GM19043 (cell line): ENCODE measurements around the gene STK39.
A peak's percentile ranks its signal among the peaks of the same experiment; 100 is the strongest.

ENCODE experiments used
- ATAC-seq: cut with Tn5 transposase; IDR thresholded peaks from one replicate; pipeline ENCODE4 v1.9.1; 2021; ENCODE audit warnings: low read depth; ENCODE audit not compliant: unreplicated experiment

STK39 gene

GRCh38 chr2:168244318-168244717, 3.1 kb downstream of the STK39 start:
- no peak for ATAC-seq

DNA sequence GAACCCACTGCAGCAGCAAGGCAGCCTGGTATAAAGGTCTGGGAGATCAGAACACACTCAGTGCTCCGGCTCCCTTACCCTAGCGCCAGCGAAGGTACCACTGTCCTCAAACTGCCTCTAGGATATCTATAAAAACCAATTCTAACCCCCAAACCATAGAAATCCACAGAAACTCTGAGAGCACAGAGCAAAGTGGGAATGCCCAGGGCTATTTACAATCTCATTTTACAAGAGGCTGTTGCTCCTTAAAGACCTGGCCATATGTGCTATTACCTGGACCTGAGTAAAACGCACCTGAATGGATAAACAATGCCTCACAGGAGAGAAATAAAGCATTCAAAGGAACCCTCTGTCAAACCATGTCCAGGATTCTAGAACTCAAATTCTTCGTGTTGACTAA, 4.3 kb downstream of the STK39 start:
- ATAC-seq, result no peak

GRCh38 chr2:168241746-168242145, 5.6 kb downstream of the STK39 start:
- ATAC-seq, result no peak

DNA sequence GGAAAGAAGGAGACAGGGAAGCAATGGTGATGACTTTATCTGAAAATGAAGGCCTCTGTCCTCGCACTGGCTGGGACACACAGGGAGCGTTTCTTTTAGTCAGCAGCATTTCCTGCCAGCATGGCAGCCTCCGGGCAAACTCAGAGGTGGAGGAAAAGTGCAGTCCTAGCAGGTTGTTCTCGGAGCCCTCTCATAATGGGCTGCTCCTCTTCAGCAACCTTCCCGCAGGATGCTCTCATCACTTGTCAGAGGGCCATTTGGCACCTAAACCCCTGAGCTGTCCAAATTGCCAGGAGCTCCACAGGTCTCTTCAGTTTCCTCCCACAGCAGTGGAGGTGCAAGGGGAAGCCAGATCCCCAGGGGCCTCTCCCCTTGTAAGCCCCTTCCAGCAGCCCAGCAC, 6.2 kb downstream of the STK39 start:
- no peak for ATAC-seq

- no peak for ATAC-seq
Measured at GRCh38 chr2:168239281-168239680, 8.1 kb downstream of the STK39 start.

DNA sequence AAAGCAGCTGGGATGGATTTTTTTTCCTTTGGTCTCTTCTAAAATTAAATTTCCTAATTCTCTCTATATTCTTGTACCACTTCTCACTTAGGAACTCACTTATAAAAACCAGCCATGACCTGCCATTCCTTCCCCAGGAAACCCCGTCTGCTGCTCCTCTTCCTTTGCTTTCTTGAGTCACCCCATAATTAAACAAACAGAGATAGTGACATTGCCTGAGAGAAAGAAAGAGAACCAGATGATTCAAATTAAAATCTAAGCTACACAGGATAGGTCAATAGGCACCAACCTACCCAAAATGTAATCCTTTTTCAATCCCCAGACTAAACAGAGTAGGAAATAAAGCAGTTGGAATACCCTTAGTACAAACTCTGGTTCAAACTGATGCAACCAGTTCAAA, 9.7 kb downstream of the STK39 start:
- no peak for ATAC-seq

GRCh38 chr2:168234407-168235085, 12.8 kb downstream of the STK39 start:
- no peak for ATAC-seq

DNA sequence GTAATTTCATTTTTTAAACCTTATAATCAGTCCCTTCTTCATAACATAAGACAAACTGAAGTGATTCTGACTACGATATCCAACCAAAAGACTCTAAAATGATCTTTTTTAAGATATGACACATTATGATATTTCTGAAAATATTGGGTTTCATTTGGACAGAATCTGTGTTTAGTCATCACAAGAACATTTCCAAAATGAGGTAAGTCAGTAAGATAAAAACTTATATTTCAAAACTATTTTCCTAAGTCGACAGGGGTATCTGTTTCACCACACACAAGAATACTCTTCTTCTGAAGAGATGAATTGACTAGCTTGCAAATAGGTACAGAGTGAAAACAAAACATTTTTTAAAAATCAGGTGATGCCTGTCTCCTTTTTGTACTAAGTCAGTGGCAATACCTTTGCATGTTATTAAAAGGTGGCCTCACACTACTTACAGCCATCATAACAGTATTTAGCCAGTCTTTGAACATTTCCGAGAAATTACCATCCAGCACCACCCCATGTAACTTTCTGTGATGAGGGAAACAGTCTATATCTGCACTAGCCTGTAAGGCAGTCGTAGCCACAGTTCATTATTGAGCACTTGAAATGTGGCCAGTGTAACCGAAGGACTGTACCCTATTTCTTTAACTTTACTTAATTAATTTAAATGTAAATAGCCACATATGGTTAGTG, 13.5 kb downstream of the STK39 start:
- ATAC-seq, result no peak

DNA sequence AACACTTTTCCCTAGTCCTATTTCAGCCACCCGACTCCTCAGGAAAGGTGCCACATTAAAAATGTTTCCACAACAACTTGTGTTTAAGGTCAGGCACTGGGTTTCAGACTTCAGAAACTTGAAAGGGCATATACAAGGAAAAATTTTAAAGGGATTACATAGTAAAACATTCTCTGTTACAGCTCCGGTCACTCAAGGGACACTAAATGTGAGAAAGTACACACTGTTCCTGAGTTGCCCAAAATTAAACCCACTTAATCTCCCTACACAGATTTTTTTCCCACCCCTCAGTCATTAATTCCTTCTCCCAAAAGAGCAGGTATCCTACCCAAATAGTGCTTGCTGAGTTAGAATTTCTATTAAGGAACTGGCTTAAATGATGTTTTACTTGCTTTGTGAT, 14.2 kb downstream of the STK39 start:
- no peak for ATAC-seq

DNA sequence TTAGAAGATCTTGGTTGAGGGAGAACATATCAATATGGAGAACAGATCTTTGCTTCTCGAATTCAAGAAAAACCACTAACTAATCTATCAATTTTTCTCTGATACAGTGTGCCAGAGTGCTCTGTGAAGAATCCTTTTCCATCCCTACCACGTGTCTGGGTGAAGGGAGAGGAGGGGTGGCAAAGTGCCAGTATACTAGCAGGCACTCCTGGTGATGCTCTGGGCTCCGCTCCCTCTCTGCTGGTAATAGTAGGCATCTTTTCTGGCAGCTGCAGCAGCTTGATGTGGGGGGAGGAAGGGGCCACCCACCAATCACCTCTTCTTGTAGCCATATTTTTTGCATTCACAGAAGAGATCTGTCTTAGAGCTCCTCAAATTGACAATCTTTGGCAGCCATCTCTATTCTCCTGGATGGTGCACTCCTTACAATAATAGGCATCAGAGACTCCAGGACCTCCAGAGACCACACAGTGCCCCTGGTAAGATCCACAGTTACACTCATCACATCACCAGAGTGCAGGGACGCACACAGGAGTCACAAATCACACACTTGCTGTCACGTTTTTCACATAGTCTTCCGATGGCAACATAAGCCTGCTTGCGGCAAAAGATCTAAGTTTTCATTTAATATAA, 15.7 kb downstream of the STK39 start:
- ATAC-seq, result no peak

- ATAC-seq, result no peak
Measured at GRCh38 chr2:168230389-168230788, 17.0 kb downstream of the STK39 start.

DNA sequence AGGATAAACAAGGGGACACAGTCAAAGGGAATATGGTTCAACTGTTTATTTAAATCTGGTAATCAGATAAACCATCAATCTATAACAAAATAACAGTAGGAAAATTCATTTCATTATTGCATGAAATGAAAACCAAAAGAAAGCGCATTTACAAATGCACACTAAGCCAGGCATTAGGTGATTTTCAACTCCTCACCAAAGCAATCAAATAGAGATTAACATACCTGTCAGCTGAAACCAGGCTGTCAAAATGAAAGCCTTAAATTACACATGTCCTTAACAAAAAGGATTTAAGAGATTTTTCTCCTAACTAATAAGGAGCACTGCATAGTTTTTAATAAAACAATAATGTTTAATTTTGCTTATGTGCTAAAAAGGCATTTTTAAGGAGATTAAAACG, 23.0 kb downstream of the STK39 start:
- no peak for ATAC-seq

GRCh38 chr2:168222088-168222487, 25.3 kb downstream of the STK39 start:
- no peak for ATAC-seq

- no peak for ATAC-seq
Measured at GRCh38 chr2:168220965-168221819, 26.2 kb downstream of the STK39 start.

DNA sequence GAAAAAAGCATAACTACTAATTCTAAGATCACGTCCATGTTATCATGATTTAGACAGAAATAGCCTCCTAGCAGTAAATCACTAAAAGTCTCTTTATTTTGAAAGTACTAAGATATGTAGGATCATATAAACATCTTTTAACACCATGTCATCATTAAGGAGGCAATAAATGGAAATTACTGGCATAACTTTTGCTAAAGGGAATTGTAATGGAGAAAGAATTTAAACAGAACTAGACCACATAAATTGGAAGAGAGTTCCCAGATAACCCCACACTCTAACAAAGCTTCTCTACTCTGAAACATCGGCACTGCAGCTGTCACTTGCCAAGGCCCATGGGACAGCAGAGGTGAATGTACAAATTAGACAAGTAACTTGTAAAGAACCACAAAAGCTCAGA, 29.5 kb downstream of the STK39 start:
- ATAC-seq, result no peak

GRCh38 chr2:168216351-168217005, 30.9 kb downstream of the STK39 start:
- ATAC-seq, result no peak

DNA sequence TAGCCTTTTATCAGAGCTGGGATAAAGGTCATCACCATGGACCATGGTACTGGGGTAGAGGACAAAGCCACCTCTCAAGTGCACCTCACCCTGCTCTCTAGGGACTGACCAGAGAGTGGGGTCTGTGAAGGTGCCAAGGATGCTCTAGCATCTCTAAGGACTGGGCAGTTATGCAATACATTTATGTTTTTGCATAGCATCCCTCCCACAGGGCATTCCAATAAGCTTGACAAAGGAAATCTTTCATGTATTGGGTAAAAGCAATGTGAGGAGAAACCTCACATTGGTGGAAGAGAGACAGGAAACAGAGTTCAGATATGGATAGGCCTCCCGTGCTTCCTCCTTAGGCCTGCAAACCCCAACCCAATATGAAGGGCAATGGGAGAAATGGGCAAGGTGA, 31.6 kb downstream of the STK39 start:
- no peak for ATAC-seq

GRCh38 chr2:168212866-168213265, 34.5 kb downstream of the STK39 start:
- ATAC-seq, result no peak

DNA sequence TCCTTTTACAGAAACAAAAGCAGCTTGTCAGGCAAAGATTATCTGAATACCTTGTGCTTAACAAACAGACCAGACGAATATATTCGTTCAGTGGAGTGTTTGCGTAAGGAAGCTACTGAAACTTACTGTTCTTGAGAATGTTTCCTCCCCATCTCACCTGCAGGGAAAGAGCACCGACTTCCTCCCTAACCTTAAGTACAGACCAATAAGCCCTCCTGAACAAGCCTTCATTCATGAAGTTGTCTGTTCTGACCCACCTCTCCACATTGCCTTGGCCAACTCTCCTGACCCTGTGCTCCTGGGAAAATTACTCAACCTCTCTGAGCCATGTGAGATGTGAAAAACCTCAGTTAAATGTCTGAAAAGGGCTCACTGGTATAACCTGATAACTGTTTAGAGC, 35.2 kb downstream of the STK39 start:
- no peak for ATAC-seq

DNA sequence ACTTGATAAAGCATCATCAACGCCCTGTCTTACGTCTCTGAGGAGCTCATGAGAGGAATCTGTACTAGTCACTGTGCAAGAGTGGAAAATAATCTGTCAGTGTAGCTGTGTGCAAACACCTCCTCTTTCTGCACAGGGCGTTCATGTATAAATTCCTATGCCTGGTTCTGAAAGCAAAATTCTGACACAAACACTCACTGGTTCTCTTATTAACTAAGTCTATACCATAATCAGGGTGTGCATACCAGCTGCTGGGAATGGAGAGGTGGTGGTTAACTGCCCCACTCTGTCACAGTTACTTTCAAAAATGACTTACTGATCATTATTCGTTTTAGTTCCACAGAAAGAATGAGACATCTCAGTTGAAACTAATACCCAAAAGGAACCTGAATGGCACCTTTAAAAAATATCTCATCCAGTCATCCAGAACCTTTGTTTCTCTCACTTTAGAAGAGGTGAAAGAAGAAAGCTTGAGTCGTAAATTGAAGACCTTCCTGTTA, 35.7 kb downstream of the STK39 start:
- peak; percentile 80 for ATAC-seq
